K562 (cell line): Measurements from ENCODE around the gene CEP43. TPM values are rescaled to one million over a fixed set of nuclear protein-coding genes. Genes with fewer than 3 reads are reported as not detected.

Experiments used
- ATAC-seq: fragments of 200-7000 bp; cut with Tn5 transposase; 3 replicates; pipeline ENCODE4 v1.9.1; 2020; ENCODE audit warnings: moderate library complexity
- BruUV-seq: library from RNA; stranded (reverse); fragments of 400-500 nt; replicated peaks from 2 replicates; lab custom pipeline; 2021; lab: Mats Ljungman, UMichigan
- CTCF ChIA-PET: fragments of 300-600 bp; formaldehyde crosslinking; extraction: SDS; loops from one replicate; lab custom pipeline; 2021; ENCODE audit warnings: low intra/inter-chr PET ratio; lab: Yijun Ruan, JAX
- POLR2A ChIA-PET: fragments of 300-600, 350-650 bp; sonication (Branson Sonifier 250); formaldehyde crosslinking; extraction: SDS; loops from one replicate; lab custom pipeline; 2021; ENCODE audit warnings: antibody characterized with exemption, inconsistent platforms; lab: Yijun Ruan, JAX
- DNase-seq, 4 experiments: peaks; one replicate each; pipeline versions ENCODE4 v3.0.0 to v3.0.0-alpha.2; 2011 to 2018; ENCODE audit warnings: low spot score in 3 of 4, mixed read lengths in 3 of 4; ENCODE audit errors: extremely low read depth in 1 of 4
- FAIRE-seq: peaks from 2 replicates; lab custom pipeline; 2011; peaks lifted over from hg19 to GRCh38; lab: Jason Lieb, UNC
- H2AFZ ChIP-seq: 2 replicates; pipeline ENCODE4 v1.6.0; 2011; ENCODE audit warnings: low read depth, low read length, control low read depth, inconsistent platforms
- H3K27ac ChIP-seq: fragments of 200-600 bp; 3 replicates; pipeline ENCODE4 v1.8.0; 2011; ENCODE audit warnings: low read depth, mild to moderate bottlenecking, control low read depth, inconsistent platforms, low read length, moderate library complexity, mixed read lengths; ENCODE audit errors: extremely low read depth
- H3K27me3 ChIP-seq, 2 experiments: fragments of 300-600 bp in 1 of 2; 2 replicates in 1 of 2; 3 replicates in 1 of 2; pipeline versions ENCODE4 v1.6.0 to v1.8.0; 2011; ENCODE audit warnings: inconsistent platforms in 2 of 2, low read length in 2 of 2, mild to moderate bottlenecking in 1 of 2, mixed read lengths in 1 of 2, moderate library complexity in 1 of 2; ENCODE audit not compliant: control insufficient read depth in 2 of 2, insufficient read depth in 2 of 2
- H3K36me3 ChIP-seq: fragments of 300-600 bp; 3 replicates; pipeline ENCODE4 v1.8.0; 2011; ENCODE audit warnings: mild to moderate bottlenecking, low read length, inconsistent platforms; ENCODE audit not compliant: control insufficient read depth, insufficient read depth
- H3K4me1 ChIP-seq, 2 experiments: fragments of 200-600 bp in 1 of 2; replicated peaks in 1 of 2; 2 replicates in 1 of 2; 3 replicates in 1 of 2; pipeline versions ENCODE4 v1.5.1 to v1.8.0; 2011; ENCODE audit warnings: inconsistent platforms in 2 of 2, low read length in 2 of 2, mild to moderate bottlenecking in 1 of 2, mixed read lengths in 1 of 2, moderate library complexity in 1 of 2; ENCODE audit not compliant: control insufficient read depth in 2 of 2, insufficient read depth in 2 of 2
- H3K4me2 ChIP-seq: 2 replicates; pipeline ENCODE4 v1.6.1; 2011; ENCODE audit warnings: low read length, control low read depth, inconsistent platforms, mixed read lengths; ENCODE audit not compliant: insufficient read depth
- H3K4me3 ChIP-seq: fragments of 200-600 bp; sonication (generic), shearing (Covaris generic); 2 replicates; pipeline ENCODE4 v1.5.1; 2016; ENCODE audit warnings: control low read depth, inconsistent platforms
- H3K79me2 ChIP-seq: fragments of 200-600 bp; 3 replicates; pipeline ENCODE4 v1.8.0; 2011; ENCODE audit warnings: low read length, inconsistent platforms; ENCODE audit not compliant: control insufficient read depth, insufficient read depth
- H3K9ac ChIP-seq, 2 experiments: 2 replicates each; pipeline versions ENCODE4 v1.6.0 to v1.6.1; 2011; ENCODE audit warnings: low read depth in 2 of 2, low read length in 2 of 2, control low read depth in 1 of 2, inconsistent platforms in 1 of 2, mild to moderate bottlenecking in 1 of 2, mixed read lengths in 1 of 2; ENCODE audit not compliant: insufficient read depth in 1 of 2
- H3K9me1 ChIP-seq: one replicate; pipeline ENCODE4 v1.6.0; 2011; ENCODE audit warnings: inconsistent platforms, mild to moderate bottlenecking, low read length, moderate library complexity; ENCODE audit not compliant: control insufficient read depth, insufficient read depth
- H3K9me3 ChIP-seq: replicated peaks from 2 replicates; pipeline ENCODE4 v1.5.1; 2011; ENCODE audit warnings: low read depth, low read length, inconsistent platforms; ENCODE audit not compliant: control insufficient read depth, insufficient read depth
- H4K20me1 ChIP-seq: replicated peaks from 2 replicates; pipeline ENCODE4 v1.6.1; 2011; ENCODE audit warnings: low read length, inconsistent platforms, mixed read lengths; ENCODE audit not compliant: control insufficient read depth, insufficient read depth
- BCLAF1 ChIP-seq, 2 experiments: fragments of 450-650 bp in 1 of 2; IDR thresholded peaks; 2 replicates each; pipeline ENCODE4 v1.6.1; 2011 to 2017; ENCODE audit warnings: low read depth in 2 of 2, antibody characterized with exemption in 1 of 2, borderline replicate concordance in 1 of 2, low read length in 1 of 2, mild to moderate bottlenecking in 1 of 2, mixed read lengths in 1 of 2; ENCODE audit not compliant: control insufficient read depth in 1 of 2
- E2F6 ChIP-seq, 2 experiments: IDR thresholded peaks; 2 replicates each; pipeline ENCODE4 v1.6.1; 2011; ENCODE audit warnings: borderline replicate concordance in 1 of 2, control low read depth in 1 of 2, low read depth in 1 of 2, low read length in 1 of 2, mild to moderate bottlenecking in 1 of 2, mixed read lengths in 1 of 2, moderate library complexity in 1 of 2; ENCODE audit not compliant: insufficient read depth in 1 of 2, insufficient read length in 1 of 2, poor library complexity in 1 of 2, severe bottlenecking in 1 of 2; ENCODE audit errors: extremely low read depth in 1 of 2
- ETS2 ChIP-seq: IDR thresholded peaks from 2 replicates; pipeline ENCODE4 v1.6.1; 2016; ENCODE audit warnings: borderline replicate concordance, missing genetic modification characterization, mild to moderate bottlenecking, moderate library complexity, missing compliant biosample characterization; ENCODE audit not compliant: poor library complexity, severe bottlenecking
- HLTF ChIP-seq: fragments of 450-650 bp; IDR thresholded peaks from 2 replicates; pipeline ENCODE4 v1.6.1; 2016
- PBX2 ChIP-seq, 2 experiments: IDR thresholded peaks in 1 of 2; conservative IDR thresholded peaks in 1 of 2; 2 replicates each; pipeline ENCODE4 v1.6.1; 2016; ENCODE audit warnings: low read depth in 2 of 2, mild to moderate bottlenecking in 1 of 2, missing compliant biosample characterization in 1 of 2, missing genetic modification characterization in 1 of 2, moderate library complexity in 1 of 2
- RBM34 ChIP-seq: fragments of 200-400 bp; formaldehyde crosslinking; IDR thresholded peaks from 2 replicates; pipeline ENCODE4 v1.6.1; 2018; ENCODE audit warnings: low read length, borderline replicate concordance; ENCODE audit not compliant: insufficient read depth
- SP2 ChIP-seq: IDR thresholded peaks from 2 replicates; pipeline ENCODE4 v1.6.1; 2011; ENCODE audit warnings: mild to moderate bottlenecking, low read depth, low read length, moderate library complexity; ENCODE audit not compliant: poor library complexity, severe bottlenecking; ENCODE audit errors: extremely low read depth
- ZNF12 ChIP-seq: sonication (generic); formaldehyde crosslinking; IDR thresholded peaks from 2 replicates; pipeline ENCODE4 v1.4.0; 2020; ENCODE audit warnings: mild to moderate bottlenecking, missing genetic modification reagents
- ZNF121 ChIP-seq: sonication (generic); formaldehyde crosslinking; conservative IDR thresholded peaks from 2 replicates; pipeline ENCODE4 v1.8.0; 2022; ENCODE audit warnings: missing genetic modification reagents
- ZNF324 ChIP-seq: fragments of 250-450 bp; sonication (Bioruptor Pico); IDR thresholded peaks from 2 replicates; pipeline ENCODE4 v1.4.0; 2020; ENCODE audit warnings: mild to moderate bottlenecking
- WGBS: fragments of 100-300 bp; shearing (Covaris generic); methylation state at CpG from one replicate; pipeline ENCODE4 v1.1.6; 2016; ENCODE audit warnings: low coverage, mixed read lengths; ENCODE audit not compliant: insufficient coverage; ENCODE audit errors: missing lambda C conversion rate; 5-methylcytosine and 5-hydroxymethylcytosine counted together
- in situ Hi-C: fragments of 300-500 bp; cut with MboI; formaldehyde crosslinking; loops from 4 replicates; pipeline ENCODE4 v1.15.0; 2018; ENCODE audit warnings: inconsistent platforms, mixed read lengths
- intact Hi-C: fragments of 100-400 bp; cut with micrococcal nuclease; formaldehyde crosslinking; loops from 2 replicates; pipeline ENCODE4 v1.14.2; 2022
- polyA plus RNA-seq, 8 experiments: library from polyadenylated mRNA; depleted of rRNA in 4 of 8; stranded (reverse) in 5 of 8; unstranded in 3 of 8; fragments of >200 nt; fragmentation: Nextera tagmentation in 2 of 8; fragmentation: Illumina TruSeq in 1 of 8; extraction: Ambion mirVana in 2 of 8; extraction: Trizol in 1 of 8; gene quantifications; 2 replicates each; pipeline versions ENCODE4 v1.2.1 to v1.2.3, GENCODE V29; 2011 to 2014; ENCODE audit warnings: inconsistent platforms in 1 of 8, missing spikeins in 1 of 8
- total RNA-seq, 7 experiments: library from RNA; depleted of rRNA in 6 of 7; stranded (reverse); fragments of >200 nt in 6 of 7; fragmentation: Illumina TruSeq in 2 of 7; extraction: Trizol in 2 of 7; gene quantifications; 2 replicates each; pipeline versions ENCODE4 v1.2.1 to v1.2.3, GENCODE V29; 2011 to 2021; ENCODE audit warnings: low replicate concordance in 1 of 7

CEP43 gene
- total and polyA plus RNA-seq, 9 of the 15 experiments (the other 6 are each of a cell fraction or from before 2014, with no cell fraction given) = 15.2 to 55.7 (median 47.4) TPM

DNA sequence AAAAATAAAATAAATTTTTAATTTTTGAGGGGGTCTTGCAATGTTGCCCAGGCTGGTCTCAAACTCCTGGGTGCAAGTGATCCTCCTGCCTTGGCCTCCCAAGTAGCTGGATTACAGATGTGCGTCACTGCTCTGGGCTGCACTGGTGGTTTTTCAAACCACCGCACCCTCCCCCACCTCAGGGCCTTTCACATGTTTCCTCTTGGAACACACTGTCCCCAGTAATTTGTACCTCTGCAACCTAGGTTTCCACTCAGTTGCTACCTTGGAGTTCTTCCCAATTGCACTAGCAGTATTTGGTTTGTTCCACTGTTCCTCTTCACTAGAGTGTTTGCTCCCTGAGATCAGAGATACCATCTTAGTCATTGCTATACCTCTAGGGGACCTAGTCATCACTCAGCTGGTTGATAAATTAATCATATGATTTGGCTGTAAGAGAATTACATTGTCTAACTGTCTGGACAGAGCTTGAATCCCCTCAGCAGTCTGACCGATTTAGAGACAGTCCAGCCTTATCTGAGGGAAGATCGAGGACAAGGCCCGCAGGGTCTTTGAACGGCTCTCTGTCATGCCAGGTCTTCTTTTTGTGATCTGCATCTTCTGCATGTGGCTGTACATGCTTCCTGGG lies 32.0 kb downstream of the CEP43 start:
- no peaks in the 10 kb centered on the region for H3K9me3 ChIP-seq
- H3K36me3 ChIP-seq = peaks cover 92% of the 10 kb centered on the region
- intact Hi-C loops = no loop called here
- peak; percentile 24 for ATAC-seq
- H3K79me2 ChIP-seq = no peaks in the 10 kb centered on the region
- peaks cover 0 to 9% of the 10 kb centered on the region in 2 experiments; a peak in 3 of 5 replicates for H3K4me1 ChIP-seq
- no peaks in the 10 kb centered on the region for H3K27me3 ChIP-seq
- WGBS = 89% methylated on average over 6 of the region's 6 CpGs
- no peak overlapping the region for H3K9ac ChIP-seq
- BruUV-seq = no TSS peak
- no peak overlapping the region for H3K4me3 ChIP-seq
- no peaks in the 10 kb centered on the region for H3K9me1 ChIP-seq
- TF ChIP-seq SP2 = no peak
- no peak for TF ChIP-seq ZNF324
- TF ChIP-seq HLTF = no peak
- no peak for TF ChIP-seq RBM34
- TF ChIP-seq BCLAF1 (IDR thresholded peaks at IDR 0.05; ENCODE audit: borderline replicate concordance in 1 of 2, control insufficient read depth in 1 of 2, low read depth in 2 of 2, low read length in 1 of 2) = no peak
- TF ChIP-seq PBX2 (CRISPR knock-in tag; IDR thresholded peaks at IDR 0.05; ENCODE audit: low read depth) = no peak
- peak; percentile 26; the same call in 1 of the 2 replicates for TF ChIP-seq PBX2 (tag; conservative IDR thresholded peaks at IDR 0.05; ENCODE audit: low read depth)
- no peak for TF ChIP-seq E2F6 (IDR thresholded peaks at IDR 0.05; ENCODE audit: borderline replicate concordance in 1 of 2, extremely low read depth in 1 of 2, insufficient read depth in 1 of 2, insufficient read length in 1 of 2, low read depth in 1 of 2, low read length in 1 of 2, poor library complexity in 1 of 2, severe bottlenecking in 1 of 2)
- no peak for TF ChIP-seq ETS2
- peak; percentile 41; the same call in 1 of the 2 replicates for TF ChIP-seq ZNF121 (CRISPR knock-in tag)
- no peak for TF ChIP-seq ZNF12 (CRISPR knock-in tag)
- TF ChIP-seq, all 486 proteins: peak for 2
- DNase-seq = no peak
- Histone ChIP-seq H3K4me2 (no peak overlapping the region), H2AFZ (no peak overlapping the region), H4K20me1 (no peaks in the 10 kb centered on the region), H3K27ac (no peak overlapping the region)
- POLR2A ChIA-PET = interaction anchor here (1.6 kb wide), 1 partner anchor 17 kb away, joined by 5 read pairs; no protein-coding TSS in a partner anchor
- CTCF ChIA-PET = no interaction called here
- in situ Hi-C loops = no loop called here
- no peak for FAIRE-seq
